ENCODE results near the gene SLC24A2.

GRCh38 chr9:19746223-19746622 is 42.6 kb downstream of the SLC24A2 start:
- TF ChIP-seq TAF1 (IDR thresholded peaks at IDR 0.05; ENCODE audit: borderline replicate concordance, low read depth, low read length) (no peak), CTCF (IDR thresholded peaks at IDR 0.05) (no peak), NFIC (IDR thresholded peaks at IDR 0.05; ENCODE audit: borderline replicate concordance) (no peak), RCOR1 (IDR thresholded peaks at IDR 0.05; ENCODE audit: low read length) (no peak), REST (IDR thresholded peaks at IDR 0.05; ENCODE audit: low read depth, low read length) (no peak), ELF1 (IDR thresholded peaks at IDR 0.05) (no peak), ZBTB33 (IDR thresholded peaks at IDR 0.05; ENCODE audit: borderline replicate concordance, low read depth) (no peak), PBX3 (IDR thresholded peaks at IDR 0.05) (no peak), USF2 (IDR thresholded peaks at IDR 0.05; ENCODE audit: borderline replicate concordance, low read depth, low read length) (no peak), EZH2phosphoT487 (IDR thresholded peaks at IDR 0.05; ENCODE audit: borderline replicate concordance, low read depth) (no peak), GABPA (IDR thresholded peaks at IDR 0.05; ENCODE audit: low read depth) (no peak), TCF12 (IDR thresholded peaks at IDR 0.05) (no peak)
